Osteoblast (primary cell): ENCODE results near the gene HYCC1. TPM values are rescaled to one million over a fixed set of nuclear protein-coding genes. Genes with fewer than 3 reads are reported as not detected.
A peak's percentile ranks its signal among the peaks of the same experiment; 100 is the strongest.
"Not testable (repeated sequence)": the region's sequence is repeated elsewhere in the genome, so short reads cannot be mapped to it uniquely, and the experiment has no call there.

Source experiments
- DNase-seq: peaks from one replicate; pipeline ENCODE4 v3.0.0; 2011; ENCODE audit warnings: low spot score, mixed read lengths; ENCODE audit not compliant: insufficient read length; ENCODE audit errors: missing footprints
- H2AFZ ChIP-seq: 2 replicates; pipeline ENCODE4 v1.6.0; 2011; ENCODE audit warnings: mild to moderate bottlenecking, low read length
- H3K27ac ChIP-seq: 2 replicates; pipeline ENCODE4 v1.5.1; 2011; ENCODE audit warnings: mild to moderate bottlenecking, low read depth, low read length, moderate library complexity
- H3K27me3 ChIP-seq: 2 replicates; pipeline ENCODE4 v1.6.0; 2012; ENCODE audit warnings: mild to moderate bottlenecking, control low read depth, inconsistent platforms, low read length, moderate library complexity; ENCODE audit not compliant: insufficient read depth
- H3K36me3 ChIP-seq: 2 replicates; pipeline ENCODE4 v1.5.1; 2011; ENCODE audit warnings: mild to moderate bottlenecking, low read length, control low read depth, moderate library complexity; ENCODE audit not compliant: insufficient read depth
- H3K4me1 ChIP-seq: 2 replicates; pipeline ENCODE4 v1.5.1; 2011; ENCODE audit warnings: mild to moderate bottlenecking, low read length, control low read depth, moderate library complexity; ENCODE audit not compliant: insufficient read depth
- H3K4me2 ChIP-seq: 2 replicates; pipeline ENCODE4 v1.6.0; 2011; ENCODE audit warnings: mild to moderate bottlenecking, low read length; ENCODE audit not compliant: insufficient read depth
- H3K4me3 ChIP-seq: fragments of 200-600 bp; sonication (generic); 3 replicates; pipeline ENCODE4 v1.5.1; 2012; ENCODE audit warnings: mild to moderate bottlenecking, low read length, inconsistent platforms; ENCODE audit not compliant: insufficient read depth
- H3K79me2 ChIP-seq: 2 replicates; pipeline ENCODE4 v1.6.0; 2012; ENCODE audit warnings: mild to moderate bottlenecking, low read length, control low read depth, inconsistent platforms; ENCODE audit not compliant: insufficient read depth
- H3K9me3 ChIP-seq: 2 replicates; pipeline ENCODE4 v1.5.1; 2011; ENCODE audit warnings: low read depth, low read length, control low read depth
- H4K20me1 ChIP-seq: 2 replicates; pipeline ENCODE4 v1.6.0; 2012; ENCODE audit warnings: mild to moderate bottlenecking, low read length, control low read depth; ENCODE audit not compliant: insufficient read depth
- CTCF ChIP-seq: IDR thresholded peaks from 2 replicates; pipeline ENCODE4 v1.5.1; 2011; ENCODE audit warnings: mild to moderate bottlenecking, low read depth, low read length, moderate library complexity; ENCODE audit errors: extremely low read depth
- total RNA-seq: library from RNA; depleted of rRNA; stranded (reverse); fragments of >200 nt; gene quantifications from 2 replicates; pipeline ENCODE4 v1.2.3, GENCODE V29; 2012

HYCC1 gene
- total RNA-seq, 1 donor: 121 TPM

- H3K4me1 ChIP-seq: no peaks in the 10 kb centered on the region
- peak; percentile 58 for DNase-seq
- no peaks in the 10 kb centered on the region for H3K79me2 ChIP-seq
- no peaks in the 10 kb centered on the region for H3K9me3 ChIP-seq
- no peak overlapping the region for H3K27ac ChIP-seq
- no peak overlapping the region for H3K4me3 ChIP-seq
- H3K27me3 ChIP-seq: no peaks in the 10 kb centered on the region
- no peak for TF ChIP-seq CTCF
- no peaks in the 10 kb centered on the region for H4K20me1 ChIP-seq
- H3K4me2 ChIP-seq: no peak overlapping the region
- H2AFZ ChIP-seq: peak overlapping the region; percentile 18
- no peaks in the 10 kb centered on the region for H3K36me3 ChIP-seq
Measured at GRCh38 chr7:23043441-23043840, 29.5 kb upstream of the HYCC1 start.

GRCh38 chr7:23039674-23040073 lies 25.7 kb upstream of the HYCC1 start:
- not testable (repeated sequence) for H3K9me3 ChIP-seq, H3K4me2 ChIP-seq, H3K36me3 ChIP-seq, H3K27ac ChIP-seq, H4K20me1 ChIP-seq, H3K79me2 ChIP-seq, DNase-seq, H3K4me3 ChIP-seq, H2AFZ ChIP-seq, H3K27me3 ChIP-seq, H3K4me1 ChIP-seq

GRCh38 chr7:23035542-23036371 lies 21.8 kb upstream of the HYCC1 start:
- not testable (repeated sequence) for H3K4me2 ChIP-seq, H3K4me1 ChIP-seq

GRCh38 chr7:23027261-23027660 lies 13.3 kb upstream of the HYCC1 start:
- H3K4me1 ChIP-seq: no peaks in the 10 kb centered on the region
- no peaks in the 10 kb centered on the region for H4K20me1 ChIP-seq
- H3K4me3 ChIP-seq: no peak overlapping the region
- H3K79me2 ChIP-seq: no peaks in the 10 kb centered on the region
- no peaks in the 10 kb centered on the region for H3K27me3 ChIP-seq
- H3K9me3 ChIP-seq: no peaks in the 10 kb centered on the region
- no peaks in the 10 kb centered on the region for H3K36me3 ChIP-seq
- H2AFZ ChIP-seq: no peak overlapping the region
- DNase-seq: no peak
- no peak for TF ChIP-seq CTCF
- H3K27ac ChIP-seq: no peak overlapping the region
- no peak overlapping the region for H3K4me2 ChIP-seq

More at GRCh38 chr7:23035542-23036371, 21.8 kb upstream of the HYCC1 start:
- not testable (repeated sequence) for H3K9me3 ChIP-seq, H3K4me3 ChIP-seq, H3K36me3 ChIP-seq, H4K20me1 ChIP-seq, H2AFZ ChIP-seq, DNase-seq, H3K27me3 ChIP-seq, H3K27ac ChIP-seq, H3K79me2 ChIP-seq

GRCh38 chr7:23026164-23026563 lies 12.2 kb upstream of the HYCC1 start:
- H3K4me3 ChIP-seq: no peak overlapping the region
- no peaks in the 10 kb centered on the region for H3K79me2 ChIP-seq
- no peaks in the 10 kb centered on the region for H3K9me3 ChIP-seq
- no peaks in the 10 kb centered on the region for H3K27me3 ChIP-seq
- peak overlapping the region; percentile 30 for H2AFZ ChIP-seq
- no peaks in the 10 kb centered on the region for H4K20me1 ChIP-seq
- no peak overlapping the region for H3K4me2 ChIP-seq
- TF ChIP-seq CTCF: no peak
- peaks cover 10% of the 10 kb centered on the region for H3K4me1 ChIP-seq
- peak; percentile 79 for DNase-seq
- H3K27ac ChIP-seq: no peak overlapping the region
- H3K36me3 ChIP-seq: no peaks in the 10 kb centered on the region
